ENCODE results near the gene RPS5. TPM values are rescaled to one million over a fixed set of nuclear protein-coding genes. Genes with fewer than 3 reads are reported as not detected.

RPS5 gene
- total and polyA plus RNA-seq, 9 of the 15 experiments (the other 6 are each of a cell fraction or from before 2014, with no cell fraction given) = 1,228 to 3,570 (median 2,484) TPM

DNA sequence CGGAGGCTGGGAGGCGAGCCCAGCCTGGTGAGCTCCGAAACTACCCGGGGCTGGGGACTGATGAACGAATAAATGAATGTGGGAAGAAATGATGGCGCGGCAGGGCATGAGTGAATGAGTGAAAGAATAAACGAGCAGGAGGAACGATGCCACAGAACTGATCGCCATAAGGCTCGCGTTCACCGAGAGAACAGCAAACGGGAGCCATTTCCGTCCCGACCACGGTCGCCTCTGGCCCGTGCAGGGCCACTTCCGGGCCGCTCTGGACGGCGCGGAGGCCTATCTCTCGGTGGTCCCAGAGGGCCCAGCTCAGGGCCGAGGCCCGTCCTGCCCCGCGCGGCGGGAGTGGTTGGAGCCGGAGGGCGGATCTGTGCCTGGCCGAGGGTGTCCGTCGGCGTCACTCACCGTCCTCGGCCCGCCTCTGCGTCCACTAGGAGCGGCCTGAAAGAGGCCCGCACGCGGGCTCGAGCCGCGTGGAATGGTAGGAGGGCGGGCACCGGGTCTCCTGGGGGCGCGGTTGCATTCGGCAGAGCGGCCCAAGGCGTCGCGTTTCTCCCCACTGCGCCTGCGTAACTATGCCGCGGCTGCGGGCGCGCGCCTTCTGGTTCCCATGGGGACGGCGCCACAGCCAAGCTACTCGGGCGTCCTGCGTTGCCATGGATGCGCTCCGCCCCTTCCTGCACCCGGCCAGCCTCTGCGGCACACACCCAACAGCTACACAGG, 24.6 kb upstream of the RPS5 start, which contains the start of gene ZNF497 (continued):
- TF ChIP-seq ATF7 (IDR thresholded peaks at IDR 0.05) (peak; percentile 86; the same call in 1 of the 2 replicates), ZNF778 (CRISPR knock-in tag; IDR thresholded peaks at IDR 0.05) (no peak), ZNF134 (CRISPR knock-in tag; conservative IDR thresholded peaks at IDR 0.05) (no peak), MYBL2 (IDR thresholded peaks at IDR 0.05; ENCODE audit: low read depth) (no peak), MYBL2 (CRISPR knock-in tag; IDR thresholded peaks at IDR 0.05; ENCODE audit: borderline replicate concordance) (no peak), MEIS2 (IDR thresholded peaks at IDR 0.05; ENCODE audit: partially characterized antibody) (peak; percentile 82), PCBP1 (IDR thresholded peaks at IDR 0.05; ENCODE audit: low read depth, low read length, poor library complexity, severe bottlenecking) (peak; percentile 88), MYNN (IDR thresholded peaks at IDR 0.05) (no peak; the same call in 1 of the 2 replicates), MYNN (CRISPR knock-in tag; IDR thresholded peaks at IDR 0.05) (no peak), PRMT5 (CRISPR knock-in tag; IDR thresholded peaks at IDR 0.05) (no peak)
- TF ChIP-seq, protein P1, sequence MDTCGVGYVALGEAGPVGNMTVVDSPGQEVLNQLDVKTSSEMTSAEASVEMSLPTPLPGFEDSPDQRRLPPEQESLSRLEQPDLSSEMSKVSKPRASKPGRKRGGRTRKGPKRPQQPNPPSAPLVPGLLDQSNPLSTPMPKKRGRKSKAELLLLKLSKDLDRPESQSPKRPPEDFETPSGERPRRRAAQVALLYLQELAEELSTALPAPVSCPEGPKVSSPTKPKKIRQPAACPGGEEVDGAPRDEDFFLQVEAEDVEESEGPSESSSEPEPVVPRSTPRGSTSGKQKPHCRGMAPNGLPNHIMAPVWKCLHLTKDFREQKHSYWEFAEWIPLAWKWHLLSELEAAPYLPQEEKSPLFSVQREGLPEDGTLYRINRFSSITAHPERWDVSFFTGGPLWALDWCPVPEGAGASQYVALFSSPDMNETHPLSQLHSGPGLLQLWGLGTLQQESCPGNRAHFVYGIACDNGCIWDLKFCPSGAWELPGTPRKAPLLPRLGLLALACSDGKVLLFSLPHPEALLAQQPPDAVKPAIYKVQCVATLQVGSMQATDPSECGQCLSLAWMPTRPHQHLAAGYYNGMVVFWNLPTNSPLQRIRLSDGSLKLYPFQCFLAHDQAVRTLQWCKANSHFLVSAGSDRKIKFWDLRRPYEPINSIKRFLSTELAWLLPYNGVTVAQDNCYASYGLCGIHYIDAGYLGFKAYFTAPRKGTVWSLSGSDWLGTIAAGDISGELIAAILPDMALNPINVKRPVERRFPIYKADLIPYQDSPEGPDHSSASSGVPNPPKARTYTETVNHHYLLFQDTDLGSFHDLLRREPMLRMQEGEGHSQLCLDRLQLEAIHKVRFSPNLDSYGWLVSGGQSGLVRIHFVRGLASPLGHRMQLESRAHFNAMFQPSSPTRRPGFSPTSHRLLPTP (IDR thresholded peaks at IDR 0.05; ENCODE audit: borderline replicate concordance, extremely low read depth, insufficient read length) = no peak
